HepG2 (cell line): Measurements from ENCODE around the gene FURIN. TPM values are rescaled to one million over a fixed set of nuclear protein-coding genes. Genes with fewer than 3 reads are reported as not detected.

ENCODE experiments used
- ARHGAP35 ChIP-seq: sonication (generic); formaldehyde crosslinking; IDR thresholded peaks from 2 replicates; pipeline ENCODE4 v1.9.0; 2022; ENCODE audit warnings: mild to moderate bottlenecking, inconsistent platforms, moderate library complexity, missing genetic modification reagents, borderline replicate concordance
- ARID5B ChIP-seq: IDR thresholded peaks from 2 replicates; pipeline ENCODE4 v1.4.0; 2020; ENCODE audit warnings: mild to moderate bottlenecking, missing genetic modification reagents
- ATM ChIP-seq: fragments of 450-650 bp; IDR thresholded peaks from 2 replicates; pipeline ENCODE4 v1.7.1; 2017; ENCODE audit warnings: mild to moderate bottlenecking, borderline replicate concordance
- DPF2 ChIP-seq: sonication (generic); formaldehyde crosslinking; IDR thresholded peaks from 2 replicates; pipeline ENCODE4 v1.4.0; 2020; ENCODE audit warnings: mild to moderate bottlenecking, low read depth, missing genetic modification reagents, borderline replicate concordance
- ETV6 ChIP-seq: sonication (generic); formaldehyde crosslinking; conservative IDR thresholded peaks from 2 replicates; pipeline ENCODE4 v1.4.0; 2020; ENCODE audit warnings: missing genetic modification reagents
- FOXM1 ChIP-seq: sonication (generic); formaldehyde crosslinking; IDR thresholded peaks from 2 replicates; pipeline ENCODE4 v1.5.0; 2020; ENCODE audit warnings: missing genetic modification reagents
- HNRNPL ChIP-seq: fragments of 200-400 bp; formaldehyde crosslinking; IDR thresholded peaks from 2 replicates; pipeline ENCODE4 v1.6.1; 2017; ENCODE audit warnings: mild to moderate bottlenecking, low read depth, low read length
- NFIB ChIP-seq: sonication (generic); formaldehyde crosslinking; IDR thresholded peaks from 2 replicates; pipeline ENCODE4 v1.9.0; 2021; ENCODE audit warnings: missing genetic modification reagents, mild to moderate bottlenecking, borderline replicate concordance
- PAF1 ChIP-seq: IDR thresholded peaks from 2 replicates; pipeline ENCODE4 v1.6.1; 2016; ENCODE audit warnings: missing genetic modification reagents, missing compliant biosample characterization
- PRPF4 ChIP-seq: fragments of 200-400 bp; formaldehyde crosslinking; IDR thresholded peaks from 2 replicates; pipeline ENCODE4 v1.6.1; 2016; ENCODE audit warnings: low read length, low read depth; ENCODE audit not compliant: poor library complexity, severe bottlenecking
- SKIL ChIP-seq: sonication (generic); formaldehyde crosslinking; IDR thresholded peaks from 2 replicates; pipeline ENCODE4 v1.8.0; 2022; ENCODE audit warnings: missing genetic modification reagents, mild to moderate bottlenecking, moderate library complexity, borderline replicate concordance
- TFDP1 ChIP-seq: IDR thresholded peaks from 2 replicates; pipeline ENCODE4 v1.6.1; 2016; ENCODE audit warnings: missing compliant biosample characterization, missing genetic modification reagents, borderline replicate concordance
- U2AF2 ChIP-seq: fragments of 200-400 bp; formaldehyde crosslinking; IDR thresholded peaks from 2 replicates; pipeline ENCODE4 v1.6.1; 2017; ENCODE audit warnings: low read depth, mild to moderate bottlenecking, low read length
- ZFAT ChIP-seq: sonication (generic); formaldehyde crosslinking; conservative IDR thresholded peaks from 2 replicates; pipeline ENCODE4 v1.8.1; 2023; ENCODE audit warnings: missing genetic modification reagents, inconsistent platforms
- ZFYVE20 ChIP-seq: sonication (generic); formaldehyde crosslinking; IDR thresholded peaks from 2 replicates; pipeline ENCODE4 v1.8.0; 2023; ENCODE audit warnings: low read depth, mild to moderate bottlenecking, moderate library complexity, missing genetic modification reagents, borderline replicate concordance
- ZNF136 ChIP-seq: sonication (generic); formaldehyde crosslinking; IDR thresholded peaks from 2 replicates; pipeline ENCODE4 v1.8.1; 2022; ENCODE audit warnings: low read depth, mild to moderate bottlenecking, moderate library complexity, missing genetic modification reagents
- ZNF3 ChIP-seq: IDR thresholded peaks from 2 replicates; pipeline ENCODE4 v1.7.0; 2017; ENCODE audit warnings: inconsistent platforms
- ZNF382 ChIP-seq: sonication (generic); formaldehyde crosslinking; IDR thresholded peaks from 2 replicates; pipeline ENCODE4 v1.5.0; 2020; ENCODE audit warnings: missing genetic modification reagents, mild to moderate bottlenecking, borderline replicate concordance
- ZNF430 ChIP-seq: sonication (generic); formaldehyde crosslinking; IDR thresholded peaks from 2 replicates; pipeline ENCODE4 v1.9.0; 2021; ENCODE audit warnings: mild to moderate bottlenecking, missing genetic modification reagents
- ZNF460 ChIP-seq: sonication (generic); formaldehyde crosslinking; IDR thresholded peaks from 2 replicates; pipeline ENCODE4 v1.5.1; 2020; ENCODE audit warnings: missing genetic modification reagents, mild to moderate bottlenecking, borderline replicate concordance
- ZNF577 ChIP-seq: sonication (generic); formaldehyde crosslinking; IDR thresholded peaks from 2 replicates; pipeline ENCODE4 v1.4.0; 2020; ENCODE audit warnings: mild to moderate bottlenecking, low read depth, missing genetic modification reagents, borderline replicate concordance
- ZNF749 ChIP-seq: sonication (generic); formaldehyde crosslinking; IDR thresholded peaks from 2 replicates; pipeline ENCODE4 v1.8.0; 2022; ENCODE audit warnings: mild to moderate bottlenecking, missing genetic modification reagents, moderate library complexity, borderline replicate concordance
- ZNF766 ChIP-seq: sonication (generic); formaldehyde crosslinking; IDR thresholded peaks from 2 replicates; pipeline ENCODE4 v1.5.0; 2020; ENCODE audit warnings: missing genetic modification reagents, borderline replicate concordance
- ZNF792 ChIP-seq: IDR thresholded peaks from 2 replicates; pipeline ENCODE4 v1.6.1; 2016
- polyA plus RNA-seq, 8 experiments: library from polyadenylated mRNA; depleted of rRNA in 3 of 8; stranded (reverse) in 7 of 8; unstranded in 1 of 8; fragments of >200 nt; fragmentation: Illumina TruSeq in 4 of 8; extraction: Trizol in 4 of 8; gene quantifications; 2 replicates each; pipeline versions ENCODE4 v1.2.1 to v1.2.3, GENCODE V29; 2011 to 2016; ENCODE audit warnings: low read depth in 4 of 8, missing spikeins in 1 of 8, mixed read lengths in 1 of 8; ENCODE audit not compliant: insufficient read depth in 1 of 8
- total RNA-seq, 5 experiments: library from RNA; depleted of rRNA; stranded (reverse); fragments of >200 nt; fragmentation: Illumina TruSeq; extraction: Trizol; gene quantifications; 2 replicates each; pipeline ENCODE4 v1.2.3, GENCODE V29; 2016; ENCODE audit warnings: low read depth in 1 of 5

Gene FURIN
- total and polyA plus RNA-seq, 2 of the 13 experiments (the other 11 are each of a cell fraction or from before 2014, with no cell fraction given), result 15.2 to 17.4 TPM

- TF ChIP-seq PAF1, result no peak
- no peak for TF ChIP-seq FOXM1 (CRISPR knock-in tag)
- peak; percentile 96 for TF ChIP-seq ARHGAP35
- no peak for TF ChIP-seq ZNF382 (CRISPR knock-in tag)
- peak; percentile 82 for TF ChIP-seq TFDP1 (CRISPR knock-in tag)
- TF ChIP-seq SKIL, result peak; percentile 100
- TF ChIP-seq ZFYVE20 (CRISPR knock-in tag), result no peak; the same call in 1 of the 2 replicates
- peak; percentile 93 for TF ChIP-seq ETV6 (CRISPR knock-in tag)
- peak; percentile 95 for TF ChIP-seq ZNF792 (CRISPR knock-in tag)
- peak; percentile 81; the same call in 1 of the 2 replicates for TF ChIP-seq ZNF749 (CRISPR knock-in tag)
- peak; percentile 67; the same call in 1 of the 2 replicates for TF ChIP-seq ZNF460 (CRISPR knock-in tag)
- no peak for TF ChIP-seq ATM
- peak; percentile 80; the same call in 1 of the 2 replicates for TF ChIP-seq ZNF136 (CRISPR knock-in tag)
- TF ChIP-seq ZFAT, result no peak
- no peak for TF ChIP-seq ZNF3 (CRISPR knock-in tag)
- peak; percentile 84; the same call in 1 of the 2 replicates for TF ChIP-seq ZNF430 (CRISPR knock-in tag)
- TF ChIP-seq ZNF577, result no peak
- no peak for TF ChIP-seq NFIB (CRISPR knock-in tag)
- no peak for TF ChIP-seq ZNF766
- peak; percentile 96 for TF ChIP-seq HNRNPL
- TF ChIP-seq PRPF4, result no peak
- TF ChIP-seq U2AF2, result no peak
- TF ChIP-seq DPF2, result peak; percentile 99
- TF ChIP-seq ARID5B (CRISPR knock-in tag), result peak; percentile 99
These were observed 5.7 kb downstream of the FURIN start (continued) for GRCh38 chr15:90873998-90874605.
